ENCODE data around the gene GRB7.
"Not testable (repeated sequence)": the region's sequence is repeated elsewhere in the genome, so short reads cannot be mapped to it uniquely, and the experiment has no call there.

The GRB7 gene

GRCh38 chr17:39709998-39710964 lies 27.5 kb upstream of the GRB7 start:
- DNase-seq: no peak

DNA sequence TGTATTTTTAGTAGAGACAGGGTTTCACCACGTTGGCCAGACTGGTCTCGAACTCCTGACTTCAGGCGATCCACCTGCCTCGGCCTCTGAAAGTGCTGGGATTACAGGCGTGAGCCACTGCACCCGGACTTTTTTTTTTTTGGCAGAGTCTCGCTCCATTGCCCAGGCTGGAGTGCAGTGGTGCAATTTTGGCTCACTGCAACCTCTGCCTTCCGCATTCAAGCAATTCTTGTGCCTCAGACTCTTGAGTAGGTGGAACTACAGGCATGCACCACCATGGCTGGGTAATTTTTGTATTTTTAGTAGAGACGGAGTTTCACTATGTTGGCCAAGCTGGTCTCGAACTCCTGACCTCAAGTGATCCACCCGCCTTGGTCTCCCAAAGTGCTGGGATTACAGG lies 26.7 kb upstream of the GRB7 start:
- not testable (repeated sequence) for DNase-seq

DNA sequence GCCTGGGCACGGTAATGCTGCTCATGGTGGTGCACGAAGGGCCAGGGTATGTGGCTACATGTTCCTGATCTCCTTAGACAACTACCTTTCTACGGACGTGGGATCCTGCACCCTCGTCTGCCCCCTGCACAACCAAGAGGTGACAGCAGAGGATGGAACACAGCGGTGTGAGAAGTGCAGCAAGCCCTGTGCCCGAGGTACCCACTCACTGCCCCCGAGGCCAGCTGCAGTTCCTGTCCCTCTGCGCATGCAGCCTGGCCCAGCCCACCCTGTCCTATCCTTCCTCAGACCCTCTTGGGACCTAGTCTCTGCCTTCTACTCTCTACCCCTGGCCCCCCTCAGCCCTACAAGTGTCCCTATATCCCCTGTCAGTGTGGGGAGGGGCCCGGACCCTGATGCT lies 25.9 kb upstream of the GRB7 start:
- DNase-seq: no peak

DNA sequence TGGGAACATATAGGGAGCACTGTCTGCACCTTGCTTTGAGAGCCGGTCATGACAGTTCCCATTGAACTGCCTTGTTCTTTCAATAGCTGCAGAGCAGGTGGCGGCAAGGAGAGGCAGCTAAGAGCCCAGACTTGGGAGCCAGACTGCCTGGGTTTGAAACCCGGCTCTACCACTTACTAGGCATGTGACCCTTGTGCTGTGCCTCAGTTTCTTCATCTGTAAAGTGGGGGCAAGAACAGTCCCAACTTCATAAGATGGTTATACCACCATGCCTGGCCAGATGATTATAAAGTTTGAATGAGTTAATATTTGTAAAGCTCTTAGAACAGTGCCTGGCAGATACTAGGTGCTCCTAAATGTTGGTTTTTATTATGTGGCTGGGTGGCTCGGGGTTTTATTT lies 23.5 kb upstream of the GRB7 start:
- DNase-seq: no peak

DNA sequence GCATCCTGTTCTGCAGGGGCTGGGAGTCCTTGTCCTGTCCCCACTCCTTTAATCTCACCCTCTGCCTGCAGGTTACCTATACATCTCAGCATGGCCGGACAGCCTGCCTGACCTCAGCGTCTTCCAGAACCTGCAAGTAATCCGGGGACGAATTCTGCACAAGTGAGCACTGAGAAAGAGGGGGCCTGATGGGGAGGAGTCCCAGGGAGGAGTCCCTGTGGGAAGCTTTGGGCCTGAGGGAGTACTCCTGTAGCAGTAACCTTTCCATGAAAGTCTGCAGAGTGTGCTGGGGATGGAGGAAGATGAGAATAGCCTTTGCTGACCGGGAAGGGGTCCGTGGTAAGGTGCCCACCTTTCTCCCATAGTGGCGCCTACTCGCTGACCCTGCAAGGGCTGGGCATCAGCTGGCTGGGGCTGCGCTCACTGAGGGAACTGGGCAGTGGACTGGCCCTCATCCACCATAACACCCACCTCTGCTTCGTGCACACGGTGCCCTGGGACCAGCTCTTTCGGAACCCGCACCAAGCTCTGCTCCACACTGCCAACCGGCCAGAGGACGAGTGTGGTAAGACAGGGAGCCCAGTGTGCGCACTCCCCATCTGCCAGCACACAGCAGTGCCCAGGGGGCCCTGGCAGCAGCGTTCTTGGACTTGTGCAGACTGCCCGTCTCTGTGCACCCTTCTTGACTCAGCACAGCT lies 22.2 kb upstream of the GRB7 start:
- no peak for DNase-seq

DNA sequence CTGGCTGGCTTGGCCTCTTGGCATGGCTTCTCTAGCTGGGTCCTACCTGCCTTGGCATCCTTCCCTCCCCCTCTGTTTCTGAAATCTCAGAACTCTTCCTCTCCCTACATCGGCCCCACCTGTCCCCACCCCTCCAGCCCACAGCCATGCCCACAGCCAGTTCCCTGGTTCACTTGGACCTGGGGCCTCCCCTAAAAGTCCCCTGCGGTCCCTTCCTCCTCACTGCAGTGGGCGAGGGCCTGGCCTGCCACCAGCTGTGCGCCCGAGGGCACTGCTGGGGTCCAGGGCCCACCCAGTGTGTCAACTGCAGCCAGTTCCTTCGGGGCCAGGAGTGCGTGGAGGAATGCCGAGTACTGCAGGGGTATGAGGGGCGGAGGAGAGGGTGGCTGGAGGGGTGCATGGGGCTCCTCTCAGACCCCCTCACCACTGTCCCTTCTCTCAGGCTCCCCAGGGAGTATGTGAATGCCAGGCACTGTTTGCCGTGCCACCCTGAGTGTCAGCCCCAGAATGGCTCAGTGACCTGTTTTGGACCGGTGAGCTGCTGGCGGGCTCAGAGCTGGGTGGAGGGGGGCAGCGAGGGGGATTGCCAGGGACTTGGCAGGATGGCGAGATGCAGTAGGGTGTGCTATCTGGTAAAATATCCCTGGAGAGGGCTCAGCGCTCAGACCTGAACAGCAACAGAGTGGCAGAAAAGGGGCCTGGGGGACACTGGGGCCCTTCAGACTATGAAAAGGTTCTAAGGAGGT lies 21.5 kb upstream of the GRB7 start:
- no peak for DNase-seq

GRCh38 chr17:39716879-39717536 lies 20.7 kb upstream of the GRB7 start:
- DNase-seq: no peak

DNA sequence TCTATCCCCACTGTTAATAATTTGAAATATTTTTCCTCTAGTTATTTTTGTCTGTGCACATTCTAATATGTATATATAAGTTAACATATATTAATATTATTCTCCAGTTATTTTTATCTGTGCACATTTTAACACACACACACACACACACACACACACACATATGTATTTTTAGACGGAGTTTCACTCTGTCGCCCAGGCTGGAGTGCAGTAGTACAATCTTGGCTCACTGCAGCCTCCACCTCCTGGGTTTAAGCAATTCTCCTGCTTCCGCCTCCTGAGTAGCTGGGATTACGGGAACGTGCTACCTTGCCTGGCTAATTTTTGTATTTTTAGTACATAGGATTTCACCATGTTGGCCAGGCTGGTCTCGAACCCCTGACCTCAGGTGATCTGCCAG lies 20.1 kb upstream of the GRB7 start:
- DNase-seq: no peak

GRCh38 chr17:39719563-39720355 lies 18.0 kb upstream of the GRB7 start:
- no peak for DNase-seq

DNA sequence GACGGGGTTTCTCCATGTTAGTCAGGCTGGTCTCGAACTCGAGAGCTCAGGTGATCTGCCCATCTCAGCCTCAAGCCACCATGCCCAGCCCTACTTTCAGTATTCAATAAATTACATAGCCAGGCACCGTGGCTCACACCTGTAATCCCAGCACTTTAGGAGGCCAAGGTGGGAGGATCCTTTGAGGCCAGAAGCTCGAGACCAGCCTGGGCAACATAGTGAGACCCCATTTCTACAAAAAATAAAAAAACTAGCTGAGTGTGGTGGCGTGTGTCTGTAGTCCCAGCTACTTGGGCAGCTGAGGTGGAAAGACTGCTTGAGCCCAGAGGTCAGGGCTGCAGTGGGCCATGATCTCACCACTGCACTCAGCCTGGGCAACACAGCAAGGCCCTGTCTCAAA lies 15.6 kb upstream of the GRB7 start:
- DNase-seq: no peak

GRCh38 chr17:39722965-39723848 lies 14.5 kb upstream of the GRB7 start:
- DNase-seq: no peak

GRCh38 chr17:39724731-39725130 lies 13.0 kb upstream of the GRB7 start:
- no peak for DNase-seq

- DNase-seq: not testable (repeated sequence)
These were observed 11.8 kb upstream of the GRB7 start for GRCh38 chr17:39725923-39726322.

- DNase-seq: no peak
These were observed 11.1 kb upstream of the GRB7 start for GRCh38 chr17:39726617-39727016.

DNA sequence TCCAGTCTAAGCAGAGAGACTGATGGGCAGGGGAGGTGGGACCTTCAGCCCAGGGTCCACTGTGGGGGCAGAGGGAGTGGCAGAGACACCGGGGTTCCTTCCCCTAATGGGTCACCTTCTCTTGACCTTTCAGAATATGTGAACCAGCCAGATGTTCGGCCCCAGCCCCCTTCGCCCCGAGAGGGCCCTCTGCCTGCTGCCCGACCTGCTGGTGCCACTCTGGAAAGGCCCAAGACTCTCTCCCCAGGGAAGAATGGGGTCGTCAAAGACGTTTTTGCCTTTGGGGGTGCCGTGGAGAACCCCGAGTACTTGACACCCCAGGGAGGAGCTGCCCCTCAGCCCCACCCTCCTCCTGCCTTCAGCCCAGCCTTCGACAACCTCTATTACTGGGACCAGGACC lies 10.2 kb upstream of the GRB7 start:
- DNase-seq: no peak

- DNase-seq: no peak
These were observed 8.4 kb upstream of the GRB7 start for GRCh38 chr17:39729280-39729851.

DNA sequence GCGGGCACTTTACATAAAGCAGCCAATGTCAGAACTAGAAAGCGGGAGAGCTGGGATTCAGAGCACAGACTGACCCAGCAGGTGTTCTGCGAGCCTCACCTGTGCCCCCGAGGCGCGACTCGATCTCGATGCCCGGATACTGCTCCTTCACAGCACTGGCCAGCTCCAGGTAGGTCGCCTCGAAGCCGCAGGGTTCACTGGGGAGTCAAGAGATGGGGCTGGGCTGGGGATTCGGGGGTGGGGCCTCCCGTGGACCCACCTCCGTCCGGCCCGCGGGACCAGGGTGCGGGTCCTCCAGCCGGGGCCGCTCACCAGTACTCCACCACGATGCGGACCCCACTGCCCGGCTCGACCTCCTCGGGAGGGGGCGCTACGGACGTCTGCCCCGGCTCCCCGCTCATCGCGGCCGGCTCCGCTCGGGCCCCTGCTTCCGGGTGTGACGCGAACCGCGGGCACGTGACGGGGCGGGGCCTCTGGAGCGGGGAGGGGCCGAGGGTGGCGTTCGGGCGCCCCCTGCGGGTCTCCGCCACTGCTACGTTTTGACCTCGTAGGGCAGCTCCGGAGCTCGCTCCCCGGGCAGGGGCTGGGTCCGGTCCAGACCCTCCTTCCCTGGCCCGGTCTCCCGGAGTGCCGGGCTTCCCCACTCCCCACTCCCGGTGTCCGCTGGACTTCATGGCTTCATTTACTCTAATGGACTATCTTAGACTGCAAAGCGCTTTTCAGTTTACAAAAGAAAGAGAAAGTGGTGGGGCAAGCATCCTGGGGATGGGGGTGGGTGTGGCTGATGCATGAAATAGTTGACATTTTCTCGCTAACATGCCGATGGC lies 7.4 kb upstream of the GRB7 start, which contains the start of gene MIEN1:
TSS of gene MIEN1 (minus strand) at position 438 of the 827 bp plus-strand sequence. CDS start at position 401, 37 bp downstream.
- peak; percentile 92 for DNase-seq

GRCh38 chr17:39732586-39732985 lies 5.2 kb upstream of the GRB7 start:
- no peak for DNase-seq

GRCh38 chr17:39735882-39736281 lies 1.9 kb upstream of the GRB7 start:
- no peak for DNase-seq

Data from NK-92 treated with Interleukin-12 subunit alpha and Interleukin-12 subunit beta, amount 100 ng/mL, for 24 hours (cell line).